Neural crest cell (in vitro differentiated cells): ENCODE data around the gene SYNPO. TPM values are rescaled to one million over a fixed set of nuclear protein-coding genes. Genes with fewer than 3 reads are reported as not detected.

ENCODE experiments used
- DNase-seq: peaks from one replicate; pipeline ENCODE4 v3.0.0; 2021; ENCODE audit warnings: low read depth, mixed read lengths, low spot score
- H3K27ac Mint-ChIP-seq: one replicate; pipeline ENCODE4 v1.8.0; 2021; ENCODE audit warnings: mild to moderate bottlenecking, mixed read lengths; ENCODE audit not compliant: unreplicated experiment
- H3K27me3 Mint-ChIP-seq: 2 replicates; pipeline ENCODE4 v1.8.0; 2021; ENCODE audit warnings: low read depth, mild to moderate bottlenecking, mixed read lengths
- H3K36me3 Mint-ChIP-seq: 2 replicates; pipeline ENCODE4 v1.8.0; 2021; ENCODE audit warnings: low read depth, mild to moderate bottlenecking, mixed read lengths
- H3K4me1 Mint-ChIP-seq: 2 replicates; pipeline ENCODE4 v1.8.0; 2021; ENCODE audit warnings: mixed read lengths
- H3K4me3 Mint-ChIP-seq: one replicate; pipeline ENCODE4 v1.8.0; 2021; ENCODE audit warnings: mild to moderate bottlenecking, mixed read lengths
- H3K9me3 Mint-ChIP-seq: 2 replicates; pipeline ENCODE4 v1.8.0; 2021; ENCODE audit warnings: mixed read lengths
- total RNA-seq: library from RNA; stranded (reverse); gene quantifications from 2 replicates; pipeline ENCODE4 v1.2.1, GENCODE V29; 2021
- TF ChIP-seq, protein P1 (sequence below): fragments of 200-600 bp; sonication (generic); conservative IDR thresholded peaks from 2 replicates; pipeline ENCODE4 v1.5.0; 2021; ENCODE audit warnings: antibody characterized with exemption, mild to moderate bottlenecking

SYNPO gene
- total RNA-seq, 1 donor from 2014 or later = 1.5 TPM

- no peaks in the 10 kb centered on the region for H3K36me3 Mint-ChIP-seq
- TF ChIP-seq, protein P1, sequence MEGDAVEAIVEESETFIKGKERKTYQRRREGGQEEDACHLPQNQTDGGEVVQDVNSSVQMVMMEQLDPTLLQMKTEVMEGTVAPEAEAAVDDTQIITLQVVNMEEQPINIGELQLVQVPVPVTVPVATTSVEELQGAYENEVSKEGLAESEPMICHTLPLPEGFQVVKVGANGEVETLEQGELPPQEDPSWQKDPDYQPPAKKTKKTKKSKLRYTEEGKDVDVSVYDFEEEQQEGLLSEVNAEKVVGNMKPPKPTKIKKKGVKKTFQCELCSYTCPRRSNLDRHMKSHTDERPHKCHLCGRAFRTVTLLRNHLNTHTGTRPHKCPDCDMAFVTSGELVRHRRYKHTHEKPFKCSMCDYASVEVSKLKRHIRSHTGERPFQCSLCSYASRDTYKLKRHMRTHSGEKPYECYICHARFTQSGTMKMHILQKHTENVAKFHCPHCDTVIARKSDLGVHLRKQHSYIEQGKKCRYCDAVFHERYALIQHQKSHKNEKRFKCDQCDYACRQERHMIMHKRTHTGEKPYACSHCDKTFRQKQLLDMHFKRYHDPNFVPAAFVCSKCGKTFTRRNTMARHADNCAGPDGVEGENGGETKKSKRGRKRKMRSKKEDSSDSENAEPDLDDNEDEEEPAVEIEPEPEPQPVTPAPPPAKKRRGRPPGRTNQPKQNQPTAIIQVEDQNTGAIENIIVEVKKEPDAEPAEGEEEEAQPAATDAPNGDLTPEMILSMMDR = no peak
- no peak overlapping the region for H3K4me3 Mint-ChIP-seq
- H3K4me1 Mint-ChIP-seq = peaks cover 14% of the 10 kb centered on the region
- no peaks in the 10 kb centered on the region for H3K9me3 Mint-ChIP-seq
- no peak overlapping the region for H3K27ac Mint-ChIP-seq
- no peak for DNase-seq
- H3K27me3 Mint-ChIP-seq = no peaks in the 10 kb centered on the region
These were observed 41.2 kb upstream of the SYNPO start for GRCh38 chr5:150599281-150599680.

GRCh38 chr5:150599917-150600511 is 40.4 kb upstream of the SYNPO start:
- H3K4me3 Mint-ChIP-seq = no peak overlapping the region
- no peak overlapping the region for H3K27ac Mint-ChIP-seq
- H3K4me1 Mint-ChIP-seq = peaks cover 14% of the 10 kb centered on the region
- no peaks in the 10 kb centered on the region for H3K9me3 Mint-ChIP-seq
- no peaks in the 10 kb centered on the region for H3K36me3 Mint-ChIP-seq
- TF ChIP-seq, protein P1 = no peak
- no peaks in the 10 kb centered on the region for H3K27me3 Mint-ChIP-seq
- DNase-seq = no peak

GRCh38 chr5:150600616-150601490 is 39.6 kb upstream of the SYNPO start:
- H3K9me3 Mint-ChIP-seq = no peaks in the 10 kb centered on the region
- no peak overlapping the region for H3K27ac Mint-ChIP-seq
- H3K27me3 Mint-ChIP-seq = no peaks in the 10 kb centered on the region
- H3K4me3 Mint-ChIP-seq = no peak overlapping the region
- H3K36me3 Mint-ChIP-seq = no peaks in the 10 kb centered on the region
- no peak for DNase-seq
- H3K4me1 Mint-ChIP-seq = peaks cover 13% of the 10 kb centered on the region
- TF ChIP-seq, protein P1 = no peak

- Mint-ChIP-seq H3K27me3 (no peaks in the 10 kb centered on the region), H3K36me3 (no peaks in the 10 kb centered on the region), H3K4me3 (no peak overlapping the region), H3K27ac (no peak overlapping the region), H3K9me3 (no peaks in the 10 kb centered on the region), H3K4me1 (peaks cover 9% of the 10 kb centered on the region)
- no peak for DNase-seq
- TF ChIP-seq, protein P1 = no peak
These were observed 38.7 kb upstream of the SYNPO start for GRCh38 chr5:150601491-150602345.

DNA sequence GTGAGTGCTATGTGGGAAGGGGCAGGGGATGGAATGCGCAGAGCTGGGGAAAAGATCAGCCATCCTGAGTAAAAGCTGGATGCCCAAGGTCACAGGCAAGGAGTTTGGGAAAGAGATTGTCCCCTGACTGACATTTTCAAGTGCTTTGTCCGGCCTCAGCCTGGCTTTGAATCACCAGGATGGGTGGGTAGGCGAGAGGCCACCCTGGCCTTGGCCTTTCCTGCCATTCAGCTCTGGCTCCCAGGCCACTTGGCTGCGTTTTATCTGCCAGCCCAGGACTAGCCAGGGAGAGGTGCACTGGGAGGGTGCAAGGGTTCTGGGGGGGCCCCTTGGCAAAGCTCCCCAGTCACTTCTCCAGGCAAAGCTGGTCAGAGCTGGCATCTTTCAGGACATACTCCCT is 37.4 kb upstream of the SYNPO start:
- no peaks in the 10 kb centered on the region for H3K36me3 Mint-ChIP-seq
- no peak overlapping the region for H3K27ac Mint-ChIP-seq
- DNase-seq = no peak
- no peak overlapping the region for H3K4me3 Mint-ChIP-seq
- peaks cover 9% of the 10 kb centered on the region for H3K4me1 Mint-ChIP-seq
- TF ChIP-seq, protein P1 = no peak
- no peaks in the 10 kb centered on the region for H3K9me3 Mint-ChIP-seq
- no peaks in the 10 kb centered on the region for H3K27me3 Mint-ChIP-seq
